22Rv1 (cell line): ENCODE measurements around the gene ACVR1B.

Experiments used
- ZFX ChIP-seq: fragments of 450-650 bp; IDR thresholded peaks from 2 replicates; pipeline ENCODE4 v1.6.1; 2017; ENCODE audit warnings: antibody characterized with exemption, borderline replicate concordance
- TF ChIP-seq, protein P1 (sequence below): fragments of 450-650 bp; IDR thresholded peaks from 2 replicates; pipeline ENCODE4 v1.5.1; 2017; ENCODE audit warnings: mild to moderate bottlenecking

DNA sequence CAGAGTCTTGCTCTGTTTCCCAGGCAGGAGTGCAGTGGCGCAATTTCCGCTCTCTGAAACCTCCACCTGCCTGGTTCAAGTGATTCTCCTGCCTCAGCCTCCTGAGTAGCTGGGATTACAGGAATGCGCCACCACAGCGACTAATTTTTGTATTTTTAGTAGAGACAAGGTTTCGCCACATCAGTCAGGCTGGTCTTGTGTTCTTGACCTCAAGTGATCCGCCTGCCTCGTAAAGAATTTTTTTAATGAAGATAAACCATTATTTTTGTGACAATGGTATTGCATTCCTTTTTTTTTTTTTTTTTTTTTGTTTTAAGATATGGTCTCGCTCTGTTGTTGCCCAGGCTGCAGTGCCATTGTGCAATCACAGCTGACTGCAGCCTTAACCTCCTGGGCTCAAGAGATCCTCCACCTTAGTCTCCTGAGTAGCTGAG, 25.8 kb downstream of the ACVR1B start:
- TF ChIP-seq, protein P1, sequence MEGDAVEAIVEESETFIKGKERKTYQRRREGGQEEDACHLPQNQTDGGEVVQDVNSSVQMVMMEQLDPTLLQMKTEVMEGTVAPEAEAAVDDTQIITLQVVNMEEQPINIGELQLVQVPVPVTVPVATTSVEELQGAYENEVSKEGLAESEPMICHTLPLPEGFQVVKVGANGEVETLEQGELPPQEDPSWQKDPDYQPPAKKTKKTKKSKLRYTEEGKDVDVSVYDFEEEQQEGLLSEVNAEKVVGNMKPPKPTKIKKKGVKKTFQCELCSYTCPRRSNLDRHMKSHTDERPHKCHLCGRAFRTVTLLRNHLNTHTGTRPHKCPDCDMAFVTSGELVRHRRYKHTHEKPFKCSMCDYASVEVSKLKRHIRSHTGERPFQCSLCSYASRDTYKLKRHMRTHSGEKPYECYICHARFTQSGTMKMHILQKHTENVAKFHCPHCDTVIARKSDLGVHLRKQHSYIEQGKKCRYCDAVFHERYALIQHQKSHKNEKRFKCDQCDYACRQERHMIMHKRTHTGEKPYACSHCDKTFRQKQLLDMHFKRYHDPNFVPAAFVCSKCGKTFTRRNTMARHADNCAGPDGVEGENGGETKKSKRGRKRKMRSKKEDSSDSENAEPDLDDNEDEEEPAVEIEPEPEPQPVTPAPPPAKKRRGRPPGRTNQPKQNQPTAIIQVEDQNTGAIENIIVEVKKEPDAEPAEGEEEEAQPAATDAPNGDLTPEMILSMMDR, result no peak
- no peak for TF ChIP-seq ZFX
